K562 (cell line): ENCODE data around the gene PUM2. TPM values are rescaled to one million over a fixed set of nuclear protein-coding genes. Genes with fewer than 3 reads are reported as not detected.

Experiments
- ATAC-seq: fragments of 200-7000 bp; cut with Tn5 transposase; 3 replicates; pipeline ENCODE4 v1.9.1; 2020; ENCODE audit warnings: moderate library complexity
- BruUV-seq: library from RNA; stranded (reverse); fragments of 400-500 nt; replicated peaks from 2 replicates; lab custom pipeline; 2021; lab: Mats Ljungman, UMichigan
- CTCF ChIA-PET: fragments of 300-600 bp; formaldehyde crosslinking; extraction: SDS; loops from one replicate; lab custom pipeline; 2021; ENCODE audit warnings: low intra/inter-chr PET ratio; lab: Yijun Ruan, JAX
- POLR2A ChIA-PET: fragments of 300-600, 350-650 bp; sonication (Branson Sonifier 250); formaldehyde crosslinking; extraction: SDS; loops from one replicate; lab custom pipeline; 2021; ENCODE audit warnings: antibody characterized with exemption, inconsistent platforms; lab: Yijun Ruan, JAX
- DNase-seq, 4 experiments: peaks; one replicate each; pipeline versions ENCODE4 v3.0.0 to v3.0.0-alpha.2; 2011 to 2018; ENCODE audit warnings: low spot score in 3 of 4, mixed read lengths in 3 of 4; ENCODE audit errors: extremely low read depth in 1 of 4
- FAIRE-seq: peaks from 2 replicates; lab custom pipeline; 2011; peaks lifted over from hg19 to GRCh38; lab: Jason Lieb, UNC
- H2AFZ ChIP-seq: 2 replicates; pipeline ENCODE4 v1.6.0; 2011; ENCODE audit warnings: low read depth, low read length, control low read depth, inconsistent platforms
- H3K27ac ChIP-seq: fragments of 200-600 bp; 3 replicates; pipeline ENCODE4 v1.8.0; 2011; ENCODE audit warnings: low read depth, mild to moderate bottlenecking, control low read depth, inconsistent platforms, low read length, moderate library complexity, mixed read lengths; ENCODE audit errors: extremely low read depth
- H3K27me3 ChIP-seq, 2 experiments: fragments of 300-600 bp in 1 of 2; 2 replicates in 1 of 2; 3 replicates in 1 of 2; pipeline versions ENCODE4 v1.6.0 to v1.8.0; 2011; ENCODE audit warnings: inconsistent platforms in 2 of 2, low read length in 2 of 2, mild to moderate bottlenecking in 1 of 2, mixed read lengths in 1 of 2, moderate library complexity in 1 of 2; ENCODE audit not compliant: control insufficient read depth in 2 of 2, insufficient read depth in 2 of 2
- H3K36me3 ChIP-seq: fragments of 300-600 bp; 3 replicates; pipeline ENCODE4 v1.8.0; 2011; ENCODE audit warnings: mild to moderate bottlenecking, low read length, inconsistent platforms; ENCODE audit not compliant: control insufficient read depth, insufficient read depth
- H3K4me1 ChIP-seq, 2 experiments: fragments of 200-600 bp in 1 of 2; replicated peaks in 1 of 2; 2 replicates in 1 of 2; 3 replicates in 1 of 2; pipeline versions ENCODE4 v1.5.1 to v1.8.0; 2011; ENCODE audit warnings: inconsistent platforms in 2 of 2, low read length in 2 of 2, mild to moderate bottlenecking in 1 of 2, mixed read lengths in 1 of 2, moderate library complexity in 1 of 2; ENCODE audit not compliant: control insufficient read depth in 2 of 2, insufficient read depth in 2 of 2
- H3K4me2 ChIP-seq: 2 replicates; pipeline ENCODE4 v1.6.1; 2011; ENCODE audit warnings: low read length, control low read depth, inconsistent platforms, mixed read lengths; ENCODE audit not compliant: insufficient read depth
- H3K4me3 ChIP-seq: fragments of 200-600 bp; sonication (generic), shearing (Covaris generic); 2 replicates; pipeline ENCODE4 v1.5.1; 2016; ENCODE audit warnings: control low read depth, inconsistent platforms
- H3K79me2 ChIP-seq: fragments of 200-600 bp; 3 replicates; pipeline ENCODE4 v1.8.0; 2011; ENCODE audit warnings: low read length, inconsistent platforms; ENCODE audit not compliant: control insufficient read depth, insufficient read depth
- H3K9ac ChIP-seq, 2 experiments: 2 replicates each; pipeline versions ENCODE4 v1.6.0 to v1.6.1; 2011; ENCODE audit warnings: low read depth in 2 of 2, low read length in 2 of 2, control low read depth in 1 of 2, inconsistent platforms in 1 of 2, mild to moderate bottlenecking in 1 of 2, mixed read lengths in 1 of 2; ENCODE audit not compliant: insufficient read depth in 1 of 2
- H3K9me1 ChIP-seq: one replicate; pipeline ENCODE4 v1.6.0; 2011; ENCODE audit warnings: inconsistent platforms, mild to moderate bottlenecking, low read length, moderate library complexity; ENCODE audit not compliant: control insufficient read depth, insufficient read depth
- H3K9me3 ChIP-seq: replicated peaks from 2 replicates; pipeline ENCODE4 v1.5.1; 2011; ENCODE audit warnings: low read depth, low read length, inconsistent platforms; ENCODE audit not compliant: control insufficient read depth, insufficient read depth
- H4K20me1 ChIP-seq: replicated peaks from 2 replicates; pipeline ENCODE4 v1.6.1; 2011; ENCODE audit warnings: low read length, inconsistent platforms, mixed read lengths; ENCODE audit not compliant: control insufficient read depth, insufficient read depth
- BDP1 ChIP-seq: IDR thresholded peaks from 3 replicates; pipeline ENCODE4 v1.6.1; 2011; ENCODE audit not compliant: insufficient read length, insufficient read depth
- ETS1 ChIP-seq: conservative IDR thresholded peaks from 2 replicates; pipeline ENCODE4 v1.6.1; 2011; ENCODE audit warnings: low read depth, mild to moderate bottlenecking, low read length; ENCODE audit not compliant: control insufficient read depth
- KLF16 ChIP-seq: IDR thresholded peaks from 2 replicates; pipeline ENCODE4 v1.6.1; 2016; ENCODE audit warnings: antibody characterized with exemption
- MTA3 ChIP-seq: fragments of 450-650 bp; formaldehyde crosslinking; IDR thresholded peaks from 2 replicates; pipeline ENCODE4 v1.6.1; 2017; ENCODE audit warnings: mild to moderate bottlenecking, borderline replicate concordance
- NEUROD1 ChIP-seq: fragments of 150-350 bp; IDR thresholded peaks from 2 replicates; pipeline ENCODE4 v1.6.1; 2014; ENCODE audit warnings: borderline replicate concordance, low read length, low read depth; ENCODE audit not compliant: partially characterized antibody
- NFIX ChIP-seq: fragments of 250-450 bp; sonication (Bioruptor Pico); IDR thresholded peaks from 2 replicates; pipeline ENCODE4 v1.4.0; 2020; ENCODE audit warnings: low read depth, mild to moderate bottlenecking, moderate library complexity
- NR2C2 ChIP-seq, 2 experiments: fragments of 200-800 bp in 1 of 2; sonication (Bioruptor generic) in 1 of 2; sonication (generic) in 1 of 2; formaldehyde crosslinking in 1 of 2; IDR thresholded peaks; 2 replicates each; pipeline versions ENCODE4 v1.6.1 to v1.8.0; 2016 to 2022; ENCODE audit warnings: mild to moderate bottlenecking in 1 of 2, missing compliant biosample characterization in 1 of 2, missing genetic modification characterization in 1 of 2, missing genetic modification reagents in 1 of 2
- POU5F1 ChIP-seq: fragments of 150-350 bp; IDR thresholded peaks from 2 replicates; pipeline ENCODE4 v1.6.1; 2014; ENCODE audit warnings: borderline replicate concordance, low read length, low read depth, mild to moderate bottlenecking; ENCODE audit not compliant: partially characterized antibody
- RFX5 ChIP-seq: IDR thresholded peaks from 2 replicates; pipeline ENCODE4 v1.6.1; 2011; ENCODE audit warnings: low read depth, mild to moderate bottlenecking, improper control_type of control experiment, low read length
- SMC3 ChIP-seq: conservative IDR thresholded peaks from 2 replicates; pipeline ENCODE4 v1.6.1; 2011; ENCODE audit warnings: low read depth, low read length, improper control_type of control experiment; ENCODE audit not compliant: insufficient read depth
- SNIP1 ChIP-seq: fragments of 450-650 bp; IDR thresholded peaks from 2 replicates; pipeline ENCODE4 v1.7.1; 2017; ENCODE audit warnings: low read depth, mild to moderate bottlenecking
- SUPT5H ChIP-seq: fragments of 450-650 bp; IDR thresholded peaks from 2 replicates; pipeline ENCODE4 v1.6.1; 2016
- ZNF280A ChIP-seq: fragments of 450-650 bp; IDR thresholded peaks from 2 replicates; pipeline ENCODE4 v1.6.1; 2018; ENCODE audit warnings: mild to moderate bottlenecking, low read depth; ENCODE audit not compliant: partially characterized antibody
- ZNF354B ChIP-seq: fragments of 250-450 bp; sonication (Bioruptor Pico); IDR thresholded peaks from 2 replicates; pipeline ENCODE4 v1.4.0; 2020
- ZNF695 ChIP-seq: fragments of 450-650 bp; formaldehyde crosslinking; IDR thresholded peaks from 2 replicates; pipeline ENCODE4 v1.4.0; 2020; ENCODE audit warnings: mild to moderate bottlenecking, moderate library complexity
- WGBS: fragments of 100-300 bp; shearing (Covaris generic); methylation state at CpG from one replicate; pipeline ENCODE4 v1.1.6; 2016; ENCODE audit warnings: low coverage, mixed read lengths; ENCODE audit not compliant: insufficient coverage; ENCODE audit errors: missing lambda C conversion rate; 5-methylcytosine and 5-hydroxymethylcytosine counted together
- in situ Hi-C: fragments of 300-500 bp; cut with MboI; formaldehyde crosslinking; loops from 4 replicates; pipeline ENCODE4 v1.15.0; 2018; ENCODE audit warnings: inconsistent platforms, mixed read lengths
- intact Hi-C: fragments of 100-400 bp; cut with micrococcal nuclease; formaldehyde crosslinking; loops from 2 replicates; pipeline ENCODE4 v1.14.2; 2022
- polyA plus RNA-seq, 8 experiments: library from polyadenylated mRNA; depleted of rRNA in 4 of 8; stranded (reverse) in 5 of 8; unstranded in 3 of 8; fragments of >200 nt; fragmentation: Nextera tagmentation in 2 of 8; fragmentation: Illumina TruSeq in 1 of 8; extraction: Ambion mirVana in 2 of 8; extraction: Trizol in 1 of 8; gene quantifications; 2 replicates each; pipeline versions ENCODE4 v1.2.1 to v1.2.3, GENCODE V29; 2011 to 2014; ENCODE audit warnings: inconsistent platforms in 1 of 8, missing spikeins in 1 of 8
- total RNA-seq, 7 experiments: library from RNA; depleted of rRNA in 6 of 7; stranded (reverse); fragments of >200 nt in 6 of 7; fragmentation: Illumina TruSeq in 2 of 7; extraction: Trizol in 2 of 7; gene quantifications; 2 replicates each; pipeline versions ENCODE4 v1.2.1 to v1.2.3, GENCODE V29; 2011 to 2021; ENCODE audit warnings: low replicate concordance in 1 of 7
- TF ChIP-seq, protein P1 (sequence below): fragments of 450-650 bp; IDR thresholded peaks from 2 replicates; pipeline ENCODE4 v1.6.1; 2017; ENCODE audit warnings: mild to moderate bottlenecking, moderate library complexity
- TF ChIP-seq, protein P2 (sequence below): sonication (generic); formaldehyde crosslinking; IDR thresholded peaks from 2 replicates; pipeline ENCODE4 v1.9.0; 2022; ENCODE audit warnings: mild to moderate bottlenecking, missing genetic modification reagents

The PUM2 gene
- total and polyA plus RNA-seq, 9 of the 15 experiments (the other 6 are each of a cell fraction or from before 2014, with no cell fraction given) = 13.4 to 61.9 (median 28.3) TPM

- no peak for TF ChIP-seq NR2C2 (CRISPR knock-in tag; IDR thresholded peaks at IDR 0.05)
- no peak for TF ChIP-seq NR2C2 (tag; IDR thresholded peaks at IDR 0.05)
- TF ChIP-seq, protein P1, sequence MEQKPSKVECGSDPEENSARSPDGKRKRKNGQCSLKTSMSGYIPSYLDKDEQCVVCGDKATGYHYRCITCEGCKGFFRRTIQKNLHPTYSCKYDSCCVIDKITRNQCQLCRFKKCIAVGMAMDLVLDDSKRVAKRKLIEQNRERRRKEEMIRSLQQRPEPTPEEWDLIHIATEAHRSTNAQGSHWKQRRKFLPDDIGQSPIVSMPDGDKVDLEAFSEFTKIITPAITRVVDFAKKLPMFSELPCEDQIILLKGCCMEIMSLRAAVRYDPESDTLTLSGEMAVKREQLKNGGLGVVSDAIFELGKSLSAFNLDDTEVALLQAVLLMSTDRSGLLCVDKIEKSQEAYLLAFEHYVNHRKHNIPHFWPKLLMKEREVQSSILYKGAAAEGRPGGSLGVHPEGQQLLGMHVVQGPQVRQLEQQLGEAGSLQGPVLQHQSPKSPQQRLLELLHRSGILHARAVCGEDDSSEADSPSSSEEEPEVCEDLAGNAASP = no peak
- TF ChIP-seq BDP1 = no peak
- no peak for TF ChIP-seq POU5F1
- TF ChIP-seq SNIP1 = no peak
- TF ChIP-seq ZNF280A = no peak
- no peak for TF ChIP-seq KLF16
- TF ChIP-seq, all 486 proteins: peak for 0
These were observed 46.2 kb downstream of the PUM2 start (continued) for GRCh38 chr2:20304411-20304810.

- FAIRE-seq (no peak), DNase-seq (no peak), ATAC-seq (no peak)
- peaks cover 31% of the 10 kb centered on the region for H3K79me2 ChIP-seq
- BruUV-seq = no TSS peak
- H3K9me1 ChIP-seq = no peaks in the 10 kb centered on the region
- POLR2A ChIA-PET = interaction anchor here (1.1 to 1.7 kb wide), 4 partner anchors 11 to 23 kb away, joined by 3 to 4 read pairs (median 4); no protein-coding TSS in a partner anchor
- no peaks in the 10 kb centered on the region for H3K4me1 ChIP-seq
- no peaks in the 10 kb centered on the region for H3K27me3 ChIP-seq
- in situ Hi-C loops = no loop called here
- H3K27ac ChIP-seq = no peak overlapping the region
- H2AFZ ChIP-seq = no peak overlapping the region
- H3K9ac ChIP-seq = no peak overlapping the region
- 77% methylated on average over 1 of the region's 1 CpG for WGBS
- H4K20me1 ChIP-seq = no peaks in the 10 kb centered on the region
- no peak overlapping the region for H3K4me3 ChIP-seq
- peaks cover 88% of the 10 kb centered on the region for H3K36me3 ChIP-seq
- H3K4me2 ChIP-seq = no peak overlapping the region
- intact Hi-C loops = no loop called here
- CTCF ChIA-PET = interaction anchor here (0.7 kb wide), 1 partner anchor 126 kb away, joined by 5 read pairs; no protein-coding TSS in a partner anchor
- H3K9me3 ChIP-seq = no peaks in the 10 kb centered on the region
- TF ChIP-seq ZNF354B (CRISPR knock-in tag) (no peak), SMC3 (no peak), ETS1 (no peak), NFIX (CRISPR knock-in tag) (no peak), SUPT5H (no peak), MTA3 (no peak), POU5F1 (no peak), RFX5 (no peak), NEUROD1 (no peak), ZNF695 (CRISPR knock-in tag) (no peak)
- TF ChIP-seq, protein P2, sequence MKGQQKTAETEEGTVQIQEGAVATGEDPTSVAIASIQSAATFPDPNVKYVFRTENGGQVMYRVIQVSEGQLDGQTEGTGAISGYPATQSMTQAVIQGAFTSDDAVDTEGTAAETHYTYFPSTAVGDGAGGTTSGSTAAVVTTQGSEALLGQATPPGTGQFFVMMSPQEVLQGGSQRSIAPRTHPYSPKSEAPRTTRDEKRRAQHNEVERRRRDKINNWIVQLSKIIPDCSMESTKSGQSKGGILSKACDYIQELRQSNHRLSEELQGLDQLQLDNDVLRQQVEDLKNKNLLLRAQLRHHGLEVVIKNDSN (CRISPR knock-in tag) = no peak
These were observed 46.7 kb downstream of the PUM2 start for GRCh38 chr2:20303966-20304365.
